H1 (cell line): ENCODE measurements around the gene CCDC152. TPM values are rescaled to one million over a fixed set of nuclear protein-coding genes. Genes with fewer than 3 reads are reported as not detected.

Source experiments
- CTCF ChIA-PET: fragments of 300-600 bp; sonication (Branson Sonifier 250); formaldehyde crosslinking; loops from one replicate; lab custom pipeline; 2021; ENCODE audit not compliant: partially characterized antibody; lab: Charles Lee
- POLR2A ChIA-PET: fragments of 300-600 bp; sonication (Branson Sonifier 250); formaldehyde crosslinking; loops from one replicate; lab custom pipeline; 2021; ENCODE audit warnings: inconsistent platforms; ENCODE audit not compliant: partially characterized antibody; lab: Charles Lee
- DNase-seq, 2 experiments: peaks; one replicate each; pipeline versions ENCODE4 v3.0.0 to v3.0.0-alpha.2; 2010 to 2022; ENCODE audit warnings: low spot score in 2 of 2, low read depth in 1 of 2, mixed read lengths in 1 of 2
- FAIRE-seq: peaks from 2 replicates; lab custom pipeline; 2011; peaks lifted over from hg19 to GRCh38; lab: Jason Lieb, UNC
- H2AFZ ChIP-seq: 2 replicates; pipeline ENCODE4 v1.8.1; 2012; ENCODE audit warnings: low read length, inconsistent platforms
- H2AK5ac ChIP-seq: 2 replicates; pipeline ENCODE4 v1.6.1; 2013; ENCODE audit warnings: low read depth, low read length
- H2BK120ac ChIP-seq: replicated peaks from 2 replicates; pipeline ENCODE3; 2013; ENCODE audit warnings: low read depth, low read length, inconsistent platforms
- H2BK12ac ChIP-seq: 2 replicates; pipeline ENCODE4 v1.6.1; 2013; ENCODE audit warnings: low read depth, low read length
- H2BK15ac ChIP-seq: 2 replicates; pipeline ENCODE4 v1.6.1; 2013; ENCODE audit warnings: low read length
- H2BK20ac ChIP-seq: 2 replicates; pipeline ENCODE4 v1.6.1; 2013; ENCODE audit warnings: low read length
- H2BK5ac ChIP-seq: 2 replicates; pipeline ENCODE4 v1.6.1; 2013; ENCODE audit warnings: low read depth, low read length
- H3K14ac ChIP-seq: 2 replicates; pipeline ENCODE4 v1.6.1; 2013; ENCODE audit warnings: inconsistent platforms; ENCODE audit not compliant: insufficient read length
- H3K18ac ChIP-seq: 2 replicates; pipeline ENCODE4 v1.6.1; 2013; ENCODE audit warnings: low read length; ENCODE audit errors: extremely low read depth
- H3K23ac ChIP-seq: 2 replicates; pipeline ENCODE4 v1.6.1; 2013; ENCODE audit warnings: inconsistent platforms; ENCODE audit not compliant: insufficient read length
- H3K23me2 ChIP-seq: 2 replicates; pipeline ENCODE4 v1.6.1; 2013; ENCODE audit warnings: low read depth, low read length
- H3K27ac ChIP-seq: 2 replicates; pipeline ENCODE4 v1.6.1; 2011; ENCODE audit warnings: low read depth, low read length, inconsistent platforms
- H3K27me3 ChIP-seq, 4 experiments: replicated peaks in 1 of 4; 1 replicate in 1 of 4; 2 replicates in 3 of 4; pipeline versions ENCODE4 v1.6.1 to v1.8.1; 2011 to 2013; ENCODE audit warnings: low read length in 3 of 4, mild to moderate bottlenecking in 3 of 4, inconsistent platforms in 2 of 4, mixed read lengths in 2 of 4, moderate library complexity in 1 of 4; ENCODE audit not compliant: control insufficient read depth in 3 of 4, insufficient read depth in 3 of 4; ENCODE audit errors: extremely low read depth in 1 of 4
- H3K36me3 ChIP-seq, 4 experiments: 2 replicates each; pipeline versions ENCODE4 v1.6.1 to v1.8.1; 2011 to 2013; ENCODE audit warnings: mild to moderate bottlenecking in 4 of 4, low read length in 3 of 4, moderate library complexity in 2 of 4, control low read depth in 1 of 4, inconsistent platforms in 1 of 4; ENCODE audit not compliant: insufficient read depth in 4 of 4, control insufficient read depth in 2 of 4
- H3K4ac ChIP-seq: replicated peaks from 2 replicates; pipeline ENCODE3; 2013; ENCODE audit warnings: low read length, low read depth, mixed read lengths, inconsistent platforms; ENCODE audit not compliant: insufficient read length
- H3K4me1 ChIP-seq, 4 experiments: replicated peaks in 1 of 4; 1 replicate in 1 of 4; 2 replicates in 3 of 4; pipeline versions ENCODE4 v1.6.1 to v1.8.1; 2011 to 2013; ENCODE audit warnings: low read length in 3 of 4, inconsistent platforms in 2 of 4, mixed read lengths in 1 of 4; ENCODE audit not compliant: insufficient read depth in 4 of 4, control insufficient read depth in 3 of 4
- H3K4me2 ChIP-seq, 2 experiments: 2 replicates each; pipeline versions ENCODE4 v1.6.1 to v1.8.1; 2011 to 2013; ENCODE audit warnings: low read depth in 2 of 2, low read length in 2 of 2, control low read depth in 1 of 2, inconsistent platforms in 1 of 2, mild to moderate bottlenecking in 1 of 2; ENCODE audit not compliant: insufficient read depth in 1 of 2
- H3K4me3 ChIP-seq, 4 experiments: fragments of 200-600, 300-600 bp in 1 of 4; sonication (generic), shearing (Covaris generic), sonication (Bioruptor Twin) in 1 of 4; 2 replicates each; pipeline versions ENCODE4 v1.5.1 to v1.8.1; 2011 to 2016; ENCODE audit warnings: low read length in 4 of 4, low read depth in 3 of 4, control low read depth in 2 of 4, inconsistent platforms in 2 of 4, mild to moderate bottlenecking in 2 of 4, mixed read lengths in 1 of 4, moderate library complexity in 1 of 4; ENCODE audit not compliant: insufficient read depth in 2 of 4; ENCODE audit errors: extremely low read depth in 1 of 4
- H3K56ac ChIP-seq: replicated peaks from 2 replicates; pipeline ENCODE3; 2013; ENCODE audit warnings: low read depth, mild to moderate bottlenecking, mixed read lengths, low read length, inconsistent platforms; ENCODE audit not compliant: insufficient read length
- H3K79me1 ChIP-seq: 2 replicates; pipeline ENCODE4 v1.6.1; 2013; ENCODE audit warnings: low read depth, low read length, control low read depth
- H3K79me2 ChIP-seq, 2 experiments: 2 replicates each; pipeline versions ENCODE4 v1.6.1 to v1.8.1; 2012 to 2013; ENCODE audit warnings: low read length in 2 of 2, mild to moderate bottlenecking in 2 of 2, inconsistent platforms in 1 of 2; ENCODE audit not compliant: insufficient read depth in 2 of 2, control insufficient read depth in 1 of 2
- H3K9ac ChIP-seq, 4 experiments: replicated peaks in 1 of 4; 1 replicate in 1 of 4; 2 replicates in 3 of 4; pipeline versions ENCODE4 v1.6.1 to v1.8.1; 2011 to 2013; ENCODE audit warnings: low read depth in 3 of 4, low read length in 3 of 4, control low read depth in 2 of 4, mild to moderate bottlenecking in 2 of 4, moderate library complexity in 2 of 4, inconsistent platforms in 1 of 4; ENCODE audit errors: extremely low read depth in 1 of 4
- H3K9me3 ChIP-seq, 2 experiments: 2 replicates each; pipeline versions ENCODE4 v1.6.1 to v1.8.1; 2012 to 2013; ENCODE audit warnings: mild to moderate bottlenecking in 2 of 2, moderate library complexity in 2 of 2, control low read depth in 1 of 2, inconsistent platforms in 1 of 2, low read depth in 1 of 2, low read length in 1 of 2, mixed read lengths in 1 of 2; ENCODE audit not compliant: insufficient read depth in 2 of 2
- H4K20me1 ChIP-seq, 2 experiments: replicated peaks in 1 of 2; 2 replicates each; pipeline versions ENCODE3 to v1.8.1; 2011 to 2013; ENCODE audit warnings: inconsistent platforms in 2 of 2, low read length in 2 of 2, mild to moderate bottlenecking in 1 of 2; ENCODE audit not compliant: insufficient read depth in 2 of 2, control insufficient read depth in 1 of 2
- H4K5ac ChIP-seq: 2 replicates; pipeline ENCODE4 v1.6.1; 2013; ENCODE audit warnings: low read length, low read depth, mixed read lengths, inconsistent platforms; ENCODE audit not compliant: insufficient read length
- H4K8ac ChIP-seq: 2 replicates; pipeline ENCODE4 v1.8.0; 2013; ENCODE audit warnings: mild to moderate bottlenecking, moderate library complexity, low read length, inconsistent platforms; ENCODE audit not compliant: insufficient read depth; ENCODE audit errors: extremely low read depth
- H4K91ac ChIP-seq: replicated peaks from 2 replicates; pipeline ENCODE3; 2013; ENCODE audit warnings: low read length, mixed read lengths, inconsistent platforms; ENCODE audit not compliant: insufficient read length
- EGR1 ChIP-seq: IDR thresholded peaks from 2 replicates; pipeline ENCODE4 v1.6.1; 2011; ENCODE audit warnings: low read depth, low read length, borderline replicate concordance
- KDM5A ChIP-seq: fragments of 200-600 bp; IDR thresholded peaks from 2 replicates; pipeline ENCODE4 v1.7.1; 2012; ENCODE audit warnings: mild to moderate bottlenecking, low read length, inconsistent platforms, mixed read lengths
- POLR2AphosphoS5 ChIP-seq: IDR thresholded peaks from 2 replicates; pipeline ENCODE4 v1.6.1; 2011; ENCODE audit warnings: low read depth, low read length
- RAD21 ChIP-seq, 2 experiments: IDR thresholded peaks in 1 of 2; conservative IDR thresholded peaks in 1 of 2; 2 replicates each; pipeline ENCODE4 v1.6.1; 2011; ENCODE audit warnings: low read depth in 2 of 2, low read length in 2 of 2, improper control_type of control experiment in 1 of 2, inconsistent platforms in 1 of 2, mild to moderate bottlenecking in 1 of 2, moderate library complexity in 1 of 2
- TAF1 ChIP-seq: IDR thresholded peaks from 2 replicates; pipeline ENCODE4 v1.6.1; 2011; ENCODE audit warnings: mild to moderate bottlenecking, low read depth, low read length
- TEAD4 ChIP-seq: IDR thresholded peaks from 2 replicates; pipeline ENCODE4 v1.6.1; 2012; ENCODE audit warnings: low read depth, low read length, inconsistent platforms, mixed read lengths
- WGBS, 2 experiments: shearing (Covaris generic) in 1 of 2; methylation state at CpG; one replicate each; pipeline versions ENCODE4 v1.1.6 to v1.1.7; 2013 to 2015; ENCODE audit warnings: low lambda C conversion rate in 2 of 2, mixed read lengths in 2 of 2, inconsistent platforms in 1 of 2, low coverage in 1 of 2, missing lambda C conversion rate in 1 of 2; ENCODE audit not compliant: insufficient replicate concordance in 2 of 2, insufficient coverage in 1 of 2, insufficient read length in 1 of 2; ENCODE audit errors: extremely low coverage in 1 of 2, missing lambda C conversion rate in 1 of 2; 5-methylcytosine and 5-hydroxymethylcytosine counted together
- long read RNA-seq, 2 experiments: library from RNA in 1 of 2; library from capped mRNA in 1 of 2; stranded (forward); transcript quantifications; one replicate each; pipeline ENCODE4 v2.0.0, GENCODE V29; 2021; ENCODE audit warnings: inconsistent platforms in 1 of 2
- polyA minus RNA-seq, 3 experiments: library from RNA; depleted of rRNA, polyadenylated mRNA; stranded (reverse); fragments of >200 nt; gene quantifications; 1 replicate in 2 of 3; 2 replicates in 1 of 3; pipeline ENCODE4 v1.2.3, GENCODE V29; 2011
- polyA plus RNA-seq, 7 experiments: library from polyadenylated mRNA; depleted of rRNA in 3 of 7; stranded (reverse) in 5 of 7; unstranded in 2 of 7; fragments of >200 nt in 5 of 7; fragments of 200-250 nt in 2 of 7; gene quantifications; 1 replicate in 5 of 7; 2 replicates in 1 of 7; 4 replicates in 1 of 7; pipeline versions ENCODE4 v1.2.1 to v1.2.3, GENCODE V29; 2011 to 2013; ENCODE audit warnings: missing spikeins in 2 of 7, mixed read lengths in 2 of 7
- total RNA-seq: library from RNA; stranded (reverse); fragmentation: NEBNext Ultra II Directional; extraction: Animal tissue kit (Norgen Biotek cat#: 25700); gene quantifications from 2 replicates; pipeline ENCODE4 v1.2.1, GENCODE V29; 2021

Gene CCDC152, protein sequence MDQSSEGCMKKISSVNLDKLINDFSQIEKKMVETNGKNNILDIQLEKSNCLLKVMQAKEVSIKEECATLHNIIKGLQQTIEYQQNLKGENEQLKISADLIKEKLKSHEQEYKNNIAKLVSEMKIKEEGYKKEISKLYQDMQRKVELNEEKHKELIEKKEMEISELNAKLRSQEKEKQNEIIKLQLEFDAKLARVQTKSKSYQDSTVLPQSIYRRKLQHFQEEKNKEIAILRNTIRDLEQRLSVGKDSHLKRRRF
- total RNA-seq = 9.5 and 10.2 TPM in 2 replicates
- polyA plus RNA-seq (2011; rRNA removed) = 1.8 and 2.6 TPM in 2 replicates
- 3.7 TPM for polyA plus RNA-seq (2011; cell fraction: cytosol; rRNA removed)
- 2.3 TPM for polyA plus RNA-seq (2011; cell fraction: nucleus; rRNA removed)
- polyA plus RNA-seq (2012, experiment 1 of 2) = 2.5 to 5.4 TPM (median 2.9 TPM) in 4 replicates
- 0.45 TPM for polyA plus RNA-seq (2012, experiment 2 of 2)
- 9.2 TPM for polyA plus RNA-seq (2013, experiment 1 of 2)
- 8.4 TPM for polyA plus RNA-seq (2013, experiment 2 of 2)
- 3.8 and 4.9 TPM in 2 replicates for polyA minus RNA-seq (2011; rRNA and poly(A)+ RNA removed)
- 2.1 TPM for polyA minus RNA-seq (2011; cell fraction: cytosol; rRNA and poly(A)+ RNA removed)
- polyA minus RNA-seq (2011; cell fraction: nucleus; rRNA and poly(A)+ RNA removed) = 11.1 TPM
- long read RNA-seq, experiment 1, partial matches to known transcripts = 3 of 6 reads
- long read RNA-seq, experiment 1, other reads (novel, unspliced or antisense) = 3 of 6 reads
- long read RNA-seq, experiment 2, transcript CCDC152-201 (9 exons, 3,431 nt) = major isoform, 21 of 28 reads
- long read RNA-seq, experiment 2, partial matches to known transcripts = 7 of 28 reads
- long read RNA-seq, experiment 2, other reads (novel, unspliced or antisense) = 0 of 28 reads

DNA sequence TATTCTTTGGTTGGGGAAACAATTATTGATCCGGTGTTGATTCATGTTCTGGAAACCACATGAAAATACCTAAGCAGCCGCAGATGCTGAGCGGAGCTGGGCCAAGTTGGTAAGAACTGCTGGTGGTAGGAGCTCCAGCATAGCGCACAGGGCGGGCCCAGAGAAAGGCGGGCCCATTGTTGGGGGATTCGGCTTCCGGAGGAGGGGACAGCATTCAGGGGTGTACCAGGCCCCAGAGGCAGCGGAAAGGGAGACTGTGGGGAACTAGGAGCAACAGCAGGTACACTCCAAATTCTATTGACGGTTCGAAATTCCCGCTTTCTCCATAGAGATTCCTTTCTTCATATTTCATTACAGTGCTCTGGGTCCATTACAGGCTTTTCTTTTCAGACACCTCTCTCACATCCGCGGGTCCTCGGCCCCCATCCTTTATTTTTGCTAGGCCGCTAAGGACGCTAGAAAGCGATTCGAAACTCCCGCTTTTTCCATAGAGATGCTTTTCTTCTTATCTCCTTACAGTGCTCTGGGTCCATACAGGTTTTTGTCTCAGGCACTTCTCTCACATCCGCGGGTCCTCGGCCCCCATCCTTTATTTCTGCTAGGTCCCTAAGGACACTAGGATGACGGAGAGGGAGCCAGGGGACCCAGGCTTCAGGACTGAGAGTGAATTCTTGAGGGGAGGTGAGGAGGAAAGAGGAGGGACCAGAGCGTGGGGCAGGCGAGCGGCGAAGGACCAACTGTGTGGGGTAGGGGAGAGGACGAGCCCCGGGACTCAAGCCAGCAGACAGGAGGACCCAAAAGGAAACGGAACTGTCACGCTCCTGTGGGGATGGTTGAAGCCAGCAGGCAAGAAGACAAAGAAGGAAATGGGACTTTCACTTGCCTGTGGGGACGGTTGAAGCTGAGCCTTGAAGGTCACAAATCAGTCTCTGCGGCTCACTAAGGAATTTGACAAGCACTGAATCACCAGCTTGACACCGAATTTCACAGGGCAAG lies at the start of gene CCDC152:
Gene CCDC152, plus strand, starts transcription at position 213 of the 996 bp plus-strand sequence. CDS start 2,304 bp downstream, outside the sequence.
- no peak within 1 kb of the TSS for H2BK12ac ChIP-seq
- no peaks in the 10 kb centered on the region for H3K27me3 ChIP-seq
- H3K4me2 ChIP-seq = peak within 1 kb of the TSS; percentile 57 to 64
- H2AFZ ChIP-seq = peak within 1 kb of the TSS; percentile 18
- H2BK5ac ChIP-seq = no peak within 1 kb of the TSS
- WGBS, 2 experiments = 42% methylated on average over 34 of the region's 35 CpGs; no CpG with 5 or more reads in 1 of the 2 experiments
- H3K9ac ChIP-seq = peak within 1 kb of the TSS in 2 of 4 experiments; percentile 13 to 44; a peak in 3 of 7 replicates
- FAIRE-seq (no peak), DNase-seq (peak in 1 of 2 experiments; percentile 70)
- H3K23ac ChIP-seq = no peak within 1 kb of the TSS
- H3K36me3 ChIP-seq = no peaks in the 10 kb centered on the region
- H2BK120ac ChIP-seq = no peak within 1 kb of the TSS
- H4K8ac ChIP-seq = peak within 1 kb of the TSS; percentile 74; the same call in 1 of the 2 replicates
- peaks cover 0 to 4% (median 0%) of the 10 kb centered on the region in 4 experiments; a peak in 1 of 7 replicates for H3K4me1 ChIP-seq
- H3K4me3 ChIP-seq = peak within 1 kb of the TSS; percentile 43 to 69 (median 49)
- no peak within 1 kb of the TSS for H3K4ac ChIP-seq
- ChIA-PET CTCF (interaction anchor here (0.7 to 2.3 kb wide), 6 partner anchors 9 to 334 kb away, joined by 3 to 12 read pairs (median 3); partner anchors contain the start of gene GHR), POLR2A (interaction anchor here (0.7 kb wide), 1 partner anchor 10 kb away, joined by 3 read pairs; no protein-coding TSS in a partner anchor)
- H4K5ac ChIP-seq = no peak within 1 kb of the TSS
- no peak within 1 kb of the TSS for H2AK5ac ChIP-seq
- H4K91ac ChIP-seq = no peak within 1 kb of the TSS
- H2BK15ac ChIP-seq = no peak within 1 kb of the TSS; the same call in 1 of the 2 replicates
- 0 out of 2 replicates have a peak within 1 kb of the TSS, but pooled peaks have one; percentile 15 for H3K18ac ChIP-seq
- no peaks in the 10 kb centered on the region for H3K9me3 ChIP-seq
- H3K27ac ChIP-seq = no peak within 1 kb of the TSS
- no peaks in the 10 kb centered on the region for H3K79me1 ChIP-seq
- H4K20me1 ChIP-seq = no peaks in the 10 kb centered on the region
- no peaks in the 10 kb centered on the region for H3K79me2 ChIP-seq
- no peak within 1 kb of the TSS for H3K14ac ChIP-seq
- peaks cover 5% of the 10 kb centered on the region for H3K23me2 ChIP-seq
- H2BK20ac ChIP-seq = no peak within 1 kb of the TSS
- H3K56ac ChIP-seq = peak within 1 kb of the TSS; percentile 10
- TF ChIP-seq POLR2AphosphoS5 (0 out of 2 replicates have a peak, but pooled peaks have one; percentile 43), EGR1 (no peak), TEAD4 (0 out of 2 replicates have a peak, but pooled peaks have one; percentile 21), TAF1 (peak; percentile 86), KDM5A (0 out of 2 replicates have a peak, but pooled peaks have one; percentile 54), RAD21 (IDR thresholded peaks at IDR 0.05 in 1 of 2, conservative IDR thresholded peaks at IDR 0.05 in 1 of 2; ENCODE audit: low read depth in 2 of 2, low read length in 2 of 2) (0 out of 4 replicates have a peak, but pooled peaks of 1 of the 2 experiments have one; percentile 5)
